Sigmoid colon (tissue), 7 donors: ENCODE measurements around the gene FAM83G. TPM values are rescaled to one million over a fixed set of nuclear protein-coding genes. Genes with fewer than 3 reads are reported as not detected.

Experiments used
- DNase-seq: peaks from one replicate; pipeline ENCODE4 v3.0.0-alpha.2; 2019
- H3K27ac ChIP-seq, 4 donors: fragments of 200-600 bp; sonication (generic); one replicate each; pipeline ENCODE4 v1.5.1; 2016 to 2019; ENCODE audit warnings: mild to moderate bottlenecking in 1 of 4
- H3K27me3 ChIP-seq, 3 donors: fragments of 200-600 bp; sonication (generic); one replicate each; pipeline ENCODE4 v1.5.1; 2019; ENCODE audit warnings: mild to moderate bottlenecking in 1 of 3
- H3K36me3 ChIP-seq, 4 donors: fragments of 200-600 bp; sonication (generic); one replicate each; pipeline ENCODE4 v1.5.1; 2016 to 2019
- H3K4me1 ChIP-seq, 4 donors: fragments of 200-600 bp; sonication (generic); one replicate each; pipeline ENCODE4 v1.5.1; 2017 to 2019
- H3K4me3 ChIP-seq, 4 donors: fragments of 200-600 bp; sonication (generic); one replicate each; pipeline ENCODE4 v1.5.1; 2017 to 2019; ENCODE audit warnings: mild to moderate bottlenecking in 2 of 4, moderate library complexity in 1 of 4
- H3K9me3 ChIP-seq, 4 donors: fragments of 200-600 bp in 3 of 4; sonication (generic) in 3 of 4; one replicate each; pipeline versions ENCODE4 v1.5.1 to v1.6.1; 2013 to 2019
- CTCF ChIP-seq, 4 experiments: fragments of 450-650 bp in 3 of 4; fragments of 200-600 bp in 1 of 4; IDR thresholded peaks; one replicate each; pipeline ENCODE4 v1.5.1; 2016 to 2019; ENCODE audit warnings: antibody characterized with exemption in 4 of 4, mild to moderate bottlenecking in 3 of 4, moderate library complexity in 2 of 4
- EP300 ChIP-seq, 4 donors: sonication (generic); formaldehyde crosslinking; IDR thresholded peaks; one replicate each; pipeline ENCODE4 v1.6.1; 2017; ENCODE audit warnings: antibody characterized with exemption in 4 of 4
- POLR2A ChIP-seq, 2 donors: fragments of 450-650 bp; IDR thresholded peaks; one replicate each; pipeline ENCODE4 v1.6.1; 2016; ENCODE audit warnings: antibody characterized with exemption in 2 of 2, mild to moderate bottlenecking in 2 of 2, moderate library complexity in 2 of 2
- POLR2AphosphoS5 ChIP-seq, 4 donors: sonication (generic); formaldehyde crosslinking; IDR thresholded peaks; one replicate each; pipeline ENCODE4 v1.6.1; 2017; ENCODE audit warnings: antibody characterized with exemption in 4 of 4
- WGBS, 2 donors: extraction: QIAGEN DNeasy Blood & Tissue Kit; methylation state at CpG; one replicate each; pipeline ENCODE4 v1.1.7; 2013; 5-methylcytosine and 5-hydroxymethylcytosine counted together
- intact Hi-C: fragments of 100-400 bp; cut with DNase I; formaldehyde crosslinking; loops from one replicate; pipeline ENCODE4 v1.15.1; 2023
- polyA plus RNA-seq, 3 donors: library from polyadenylated mRNA; stranded (reverse); fragments of 200-250 nt; gene quantifications; one replicate each; pipeline ENCODE4 v1.2.3, GENCODE V29; 2013
- total RNA-seq, 4 donors: library from RNA; depleted of rRNA; stranded (reverse); fragments of >200 nt; gene quantifications; one replicate each; pipeline ENCODE4 v1.1.0, GENCODE V29; 2016
- donor health status: healthy with polysubstance abuse.
- donor health status: Bipolar disorder and iron deficiency.
- donor health status: healthy.

FAM83G gene
- total and polyA plus RNA-seq, 7 donors, result 2.3 to 23.8 (median 2.9) TPM

DNA sequence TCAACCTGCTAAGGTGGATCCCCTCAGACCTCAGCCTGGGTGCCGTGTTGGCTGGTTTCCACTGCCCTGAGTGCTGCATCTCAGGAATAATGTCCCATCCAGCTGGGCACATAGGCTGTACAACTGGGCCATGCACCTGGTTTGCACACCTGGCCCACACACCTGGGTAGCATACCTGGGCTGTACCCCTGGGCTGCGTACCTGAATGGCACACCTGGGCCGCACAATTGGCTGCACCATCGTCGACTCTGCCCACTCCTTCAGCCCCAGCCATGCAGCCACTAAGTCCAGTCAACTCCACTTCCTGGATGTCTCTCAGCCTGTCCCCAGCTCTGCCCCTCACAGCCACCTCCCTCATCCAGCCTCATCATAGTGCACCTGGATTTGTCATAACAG lies 44.7 kb downstream of the FAM83G start:
- no peak overlapping the region for H3K27ac ChIP-seq
- H3K4me1 ChIP-seq, result peaks cover 0 to 13% (median 10%) of the 10 kb centered on the region in 4 donors
- no peak for TF ChIP-seq POLR2A (IDR thresholded peaks at IDR 0.05)
- no peak for TF ChIP-seq EP300 (IDR thresholded peaks at IDR 0.05)
- no peak for TF ChIP-seq POLR2AphosphoS5 (IDR thresholded peaks at IDR 0.05)
- no peak for TF ChIP-seq CTCF (IDR thresholded peaks at IDR 0.05)
- no peaks in the 10 kb centered on the region for H3K36me3 ChIP-seq
- H3K9me3 ChIP-seq, result no peaks in the 10 kb centered on the region
- no peaks in the 10 kb centered on the region for H3K27me3 ChIP-seq
- no peak overlapping the region for H3K4me3 ChIP-seq
- DNase-seq, result no peak
- 92 to 96% methylated on average over 5 of the region's 5 CpGs for WGBS, 2 donors
- intact Hi-C loops, result loop anchor here (5.0 kb wide), 1 partner anchor 143 kb away; no protein-coding TSS in a partner anchor

DNA sequence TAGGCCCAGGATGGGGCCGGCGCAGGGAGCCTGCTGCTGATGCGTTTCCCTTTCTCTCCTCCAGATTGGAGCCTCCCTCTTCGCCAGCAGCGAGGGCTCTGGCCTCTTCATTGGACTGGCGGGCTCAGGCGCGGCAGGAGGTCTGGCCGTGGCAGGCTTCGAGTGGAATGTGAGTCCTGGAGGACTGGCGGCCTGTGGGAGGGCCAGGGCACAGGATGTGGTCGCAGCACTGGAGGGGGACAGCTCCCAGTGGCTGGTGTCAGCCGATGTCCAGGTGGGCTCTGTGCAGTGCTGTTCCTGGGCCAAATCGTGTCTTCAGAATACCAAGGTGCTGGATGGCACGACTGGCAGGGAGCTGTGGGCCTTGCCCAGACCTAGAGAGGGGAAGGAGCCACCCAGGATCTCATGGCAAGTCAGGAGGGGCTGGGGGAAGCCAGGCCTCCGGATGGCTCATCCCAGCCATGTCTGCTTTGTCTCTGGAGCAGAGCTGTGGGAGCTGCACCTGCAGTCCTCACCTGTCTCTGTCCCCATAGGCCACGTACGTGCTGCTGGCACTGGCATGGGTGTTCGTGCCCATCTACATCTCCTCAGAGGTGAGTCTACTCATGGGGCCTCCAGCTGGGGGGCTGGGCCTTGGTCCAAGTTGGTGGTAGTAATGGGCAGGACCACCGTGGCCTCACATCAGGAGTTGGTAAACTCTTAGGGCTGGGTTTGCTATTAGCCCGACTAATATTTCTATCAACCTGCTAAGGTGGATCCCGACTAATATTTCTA lies 45.3 kb downstream of the FAM83G start:
- DNase-seq, result no peak
- H3K27me3 ChIP-seq, result no peaks in the 10 kb centered on the region
- H3K4me3 ChIP-seq, result no peak overlapping the region
- peaks cover 0 to 13% (median 10%) of the 10 kb centered on the region in 4 donors for H3K4me1 ChIP-seq
- no peak overlapping the region for H3K27ac ChIP-seq
- no peak for TF ChIP-seq EP300 (IDR thresholded peaks at IDR 0.05)
- no peak for TF ChIP-seq POLR2A (IDR thresholded peaks at IDR 0.05)
- no peak for TF ChIP-seq CTCF (IDR thresholded peaks at IDR 0.05)
- no peak for TF ChIP-seq POLR2AphosphoS5 (IDR thresholded peaks at IDR 0.05)
- no peaks in the 10 kb centered on the region for H3K36me3 ChIP-seq
- intact Hi-C loops, result no loop called here
- H3K9me3 ChIP-seq, result no peaks in the 10 kb centered on the region
- WGBS, 2 donors, result 87 to 91% methylated on average over 22 of the region's 22 CpGs

DNA sequence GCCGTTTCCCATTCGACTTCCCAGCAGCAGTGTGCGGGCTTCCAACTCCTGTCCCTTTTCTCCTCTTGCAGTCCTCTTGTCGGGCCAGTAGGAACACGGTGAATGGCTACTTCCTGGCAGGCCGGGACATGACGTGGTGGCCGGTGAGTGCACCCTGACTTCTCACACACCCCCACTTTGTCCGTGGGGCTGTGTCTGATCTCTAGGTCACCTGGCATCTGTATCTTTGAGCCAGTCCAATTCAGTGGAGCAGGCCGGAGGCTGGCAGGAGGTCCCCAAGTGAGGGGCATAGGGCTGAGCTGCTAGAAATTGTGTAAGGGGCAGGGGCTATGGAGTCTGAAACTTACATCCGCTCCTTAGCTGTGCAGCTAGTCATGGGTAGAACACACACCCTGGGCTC lies 46.0 kb downstream of the FAM83G start:
- TF ChIP-seq EP300 (IDR thresholded peaks at IDR 0.05), result no peak
- no peak for TF ChIP-seq POLR2A (IDR thresholded peaks at IDR 0.05)
- TF ChIP-seq POLR2AphosphoS5 (IDR thresholded peaks at IDR 0.05), result no peak
- no peak for TF ChIP-seq CTCF (IDR thresholded peaks at IDR 0.05)
- no peak for DNase-seq
- 91 to 96% methylated on average over 11 of the region's 11 CpGs for WGBS, 2 donors

GRCh38 chr17:18957831-18958230 lies 46.7 kb downstream of the FAM83G start:
- Histone ChIP-seq H3K27ac (no peak overlapping the region), H3K4me1 (peaks cover 0 to 13% (median 10%) of the 10 kb centered on the region in 4 donors), H3K27me3 (no peaks in the 10 kb centered on the region), H3K9me3 (no peaks in the 10 kb centered on the region), H3K4me3 (no peak overlapping the region), H3K36me3 (no peaks in the 10 kb centered on the region)
- no peak for TF ChIP-seq EP300 (IDR thresholded peaks at IDR 0.05)
- no peak for TF ChIP-seq CTCF (IDR thresholded peaks at IDR 0.05)
- no peak for TF ChIP-seq POLR2AphosphoS5 (IDR thresholded peaks at IDR 0.05)
- intact Hi-C loops, result no loop called here
- no peak for DNase-seq
- 88 to 90% methylated on average over 4 of the region's 4 CpGs for WGBS, 2 donors

More for the DNA sequence above, 46.0 kb downstream of the FAM83G start:
- no peaks in the 10 kb centered on the region for H3K9me3 ChIP-seq
- no peak overlapping the region for H3K27ac ChIP-seq
- H3K27me3 ChIP-seq, result no peaks in the 10 kb centered on the region
- H3K36me3 ChIP-seq, result no peaks in the 10 kb centered on the region
- intact Hi-C loops, result no loop called here
- H3K4me3 ChIP-seq, result no peak overlapping the region
- H3K4me1 ChIP-seq, result peaks cover 0 to 13% (median 10%) of the 10 kb centered on the region in 4 donors
